GM19372 (cell line): ENCODE results near the gene RTP5.
"Not testable (repeated sequence)": the region's sequence is repeated elsewhere in the genome, so short reads cannot be mapped to it uniquely, and the experiment has no call there.

ENCODE experiments used
- ATAC-seq: cut with Tn5 transposase; IDR thresholded peaks from one replicate; pipeline ENCODE4 v1.9.1; 2021; ENCODE audit warnings: mild to moderate bottlenecking, low read depth, moderate library complexity; ENCODE audit not compliant: unreplicated experiment

The RTP5 gene

DNA sequence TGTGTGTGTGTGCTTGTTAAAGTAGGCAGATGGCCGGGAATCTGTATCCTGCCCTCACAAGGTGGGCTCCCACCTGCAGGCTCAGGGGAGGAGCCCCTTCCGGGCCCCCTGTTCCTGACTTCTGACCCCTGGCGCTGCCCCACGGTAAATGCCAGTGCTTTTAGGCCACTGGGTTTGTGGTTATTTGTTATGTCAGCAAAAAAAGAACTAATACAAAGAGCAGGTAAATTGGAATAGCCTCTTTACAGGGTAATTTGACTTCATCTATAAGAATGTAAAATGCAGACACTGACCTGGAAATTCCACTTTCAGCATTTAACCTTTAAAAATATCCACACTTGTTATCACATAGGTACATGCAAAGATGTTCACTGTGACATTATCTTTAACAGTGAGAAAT is 44.2 kb downstream of the RTP5 start:
- no peak for ATAC-seq

DNA sequence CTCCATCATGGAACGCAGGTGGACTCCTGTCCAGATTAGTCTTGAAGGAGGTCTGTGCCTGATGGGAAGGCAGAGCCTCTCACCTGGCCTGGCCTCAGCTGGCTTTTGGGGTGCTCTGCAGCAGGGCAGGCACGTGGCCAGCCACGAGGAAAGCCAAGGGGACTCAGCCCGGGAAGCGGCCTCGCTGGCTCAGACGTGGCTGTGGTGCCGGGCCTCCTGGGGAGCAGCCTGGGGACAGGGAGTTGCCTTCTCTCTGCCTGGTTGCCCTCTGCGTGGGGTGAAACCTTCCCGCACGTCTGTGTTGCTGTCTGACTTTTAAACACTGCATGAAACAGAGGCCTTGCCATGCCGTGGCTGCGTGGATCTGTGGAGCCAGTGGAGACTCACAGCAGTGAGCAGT is 45.0 kb downstream of the RTP5 start:
- no peak for ATAC-seq

DNA sequence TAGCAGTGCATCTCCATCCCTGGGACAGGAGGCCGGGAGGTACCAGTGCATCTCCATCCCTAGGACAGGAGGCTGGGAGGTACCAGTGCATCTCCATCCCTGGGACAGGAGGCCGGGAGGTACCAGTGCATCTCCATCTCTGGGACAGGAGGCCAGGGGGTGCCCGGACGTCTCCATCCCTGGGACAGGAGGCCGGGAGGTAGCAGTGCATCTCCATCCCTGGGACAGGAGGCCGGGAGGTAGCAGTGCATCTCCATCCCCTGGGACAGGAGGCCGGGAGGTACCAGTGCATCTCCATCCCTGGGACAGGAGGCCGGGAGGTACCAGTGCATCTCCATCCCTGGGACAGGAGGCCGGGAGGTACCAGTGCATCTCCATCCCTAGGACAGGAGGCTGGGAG is 52.1 kb downstream of the RTP5 start:
- ATAC-seq = not testable (repeated sequence)

DNA sequence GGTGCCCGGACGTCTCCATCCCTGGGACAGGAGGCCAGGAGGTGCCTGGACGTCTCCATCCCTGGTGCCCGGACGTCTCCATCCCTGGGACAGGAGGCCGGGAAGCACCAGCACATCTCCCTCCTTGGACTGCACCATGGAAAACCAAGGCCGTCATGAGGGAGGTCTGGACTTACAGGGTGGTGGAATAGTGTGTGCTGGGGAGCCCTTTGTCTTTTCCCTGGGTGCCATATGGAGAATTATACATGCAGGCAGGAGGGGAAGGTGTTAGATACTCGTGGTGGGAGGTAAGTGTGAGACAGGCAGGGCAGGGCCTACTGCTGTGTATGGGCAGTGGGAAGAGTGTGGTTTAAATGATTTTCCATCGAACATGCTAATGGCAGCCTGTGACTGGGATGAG is 52.9 kb downstream of the RTP5 start:
- no peak for ATAC-seq

DNA sequence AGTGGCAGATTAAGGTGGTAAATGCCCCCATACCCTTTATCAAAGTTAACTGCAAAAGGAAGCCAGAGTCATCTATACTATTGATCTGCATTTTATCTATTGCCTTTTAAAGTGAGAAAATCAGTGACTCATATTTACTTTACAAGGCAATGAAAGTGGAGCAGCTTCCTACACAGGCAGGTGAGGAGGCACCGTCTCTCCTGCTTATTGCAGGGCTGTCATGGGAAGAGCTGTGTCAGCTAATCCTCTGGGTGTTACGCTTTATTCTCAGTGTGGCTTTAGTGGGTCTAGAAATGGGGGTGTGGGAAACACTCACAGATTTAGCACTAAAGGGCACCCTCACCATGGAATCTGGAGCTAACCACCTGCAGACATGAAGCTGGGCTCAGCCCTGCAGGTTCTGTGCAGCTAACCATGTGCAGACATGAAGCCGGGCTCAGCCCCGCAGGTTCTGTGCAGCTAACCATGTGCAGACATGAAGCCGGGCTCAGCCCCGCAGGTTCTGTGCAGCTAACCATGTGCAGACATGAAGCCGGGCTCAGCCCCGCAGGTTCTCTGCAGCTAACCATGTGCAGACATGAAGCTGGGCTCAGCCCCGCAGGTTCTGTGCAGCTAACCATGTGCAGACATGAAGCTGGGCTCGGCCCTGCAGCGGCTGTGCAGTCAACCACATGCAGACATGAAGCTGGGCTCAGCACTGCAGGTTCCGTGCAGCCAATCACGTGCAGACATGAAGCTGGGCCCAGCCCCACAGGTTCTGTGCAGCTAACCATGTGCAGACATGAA is 53.5 kb downstream of the RTP5 start:
- ATAC-seq = not testable (repeated sequence)
